Stimulated activated CD4-positive, alpha-beta T cell treated with anti-CD3 and anti-CD28 coated beads, Interleukin-15, amount 100 ng/mL, for 48 hours (primary cell): ENCODE results near the gene RIMS1.

Experiments used
- DNase-seq, 2 donors: peaks; one replicate each; pipeline ENCODE4 v3.0.0-alpha.2; 2020; ENCODE audit warnings: low read depth in 2 of 2

RIMS1 gene

DNA sequence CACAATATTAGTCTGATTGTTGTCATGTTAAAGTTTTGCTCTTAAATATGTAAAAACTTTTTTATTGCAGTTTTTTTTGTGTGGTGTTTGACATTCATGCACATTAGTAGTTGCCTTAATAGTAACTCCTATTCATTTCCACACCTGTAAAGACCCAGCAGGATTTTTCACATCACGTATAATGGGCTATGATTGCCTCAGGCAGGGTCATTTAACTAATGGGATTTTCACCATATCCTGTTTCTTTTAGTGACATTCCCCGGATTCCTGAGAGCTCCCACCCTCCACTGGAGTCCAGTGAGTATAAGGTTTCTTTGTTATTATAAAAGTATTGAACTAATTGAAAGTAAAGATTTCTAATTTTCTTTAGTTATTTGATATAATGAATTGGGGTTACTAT is 359.2 kb downstream of the RIMS1 start:
- no peak for DNase-seq

DNA sequence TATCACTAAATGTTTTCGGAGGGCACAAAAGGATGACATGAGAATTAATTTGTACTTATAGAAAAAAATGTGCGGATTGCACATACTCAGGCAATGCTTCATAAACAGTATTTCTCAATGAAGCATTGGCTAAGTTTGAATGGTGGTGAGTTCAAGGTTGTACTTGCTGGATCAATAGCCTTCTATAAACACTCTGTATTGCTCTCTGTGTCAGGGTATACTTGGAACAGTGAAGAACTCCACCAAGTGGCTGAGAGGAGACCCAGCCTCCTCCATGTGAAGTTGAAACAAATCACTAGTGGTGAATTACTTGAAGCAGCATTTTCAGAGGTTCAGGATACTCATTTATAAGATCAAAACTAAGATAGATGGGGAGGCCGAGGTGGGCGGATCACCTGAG is 360.6 kb downstream of the RIMS1 start:
- no peak for DNase-seq

DNA sequence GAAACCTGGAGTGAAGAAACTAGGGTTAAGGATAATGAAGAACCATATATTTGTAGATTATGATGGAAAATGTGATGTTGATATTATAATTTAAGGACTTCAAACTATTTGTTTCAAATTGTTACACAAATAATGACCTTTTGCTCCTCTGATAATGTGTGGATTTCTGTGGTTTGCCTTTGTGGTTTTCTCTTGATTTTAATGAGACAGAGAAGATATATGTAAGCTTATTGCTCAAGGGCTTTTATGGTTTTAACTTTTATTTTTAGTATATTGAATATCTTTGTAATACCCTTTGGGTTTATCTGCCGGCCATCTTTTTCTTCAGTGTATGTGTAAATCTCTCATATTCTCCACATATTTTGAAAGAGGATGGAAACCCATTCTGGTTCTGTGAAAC is 362.3 kb downstream of the RIMS1 start:
- no peak for DNase-seq

DNA sequence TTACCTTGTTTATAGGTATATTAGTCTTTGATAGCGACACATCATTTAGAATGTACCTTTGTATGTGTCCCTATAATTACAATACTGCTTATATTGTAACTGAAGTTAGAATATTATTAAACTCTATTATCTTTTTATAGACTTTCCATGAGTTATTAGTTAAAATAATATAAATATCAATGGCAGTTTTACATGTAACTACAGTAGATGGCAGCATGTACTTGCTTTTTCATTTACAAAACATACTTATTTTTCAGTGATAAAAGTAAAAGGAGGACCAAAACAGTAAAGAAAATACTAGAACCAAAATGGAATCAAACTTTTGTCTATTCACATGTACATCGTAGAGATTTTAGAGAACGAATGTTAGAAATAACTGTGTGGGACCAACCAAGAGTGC is 364.3 kb downstream of the RIMS1 start:
- DNase-seq, result no peak

GRCh38 chr6:72260489-72260888 is 374.1 kb downstream of the RIMS1 start:
- DNase-seq, result no peak

DNA sequence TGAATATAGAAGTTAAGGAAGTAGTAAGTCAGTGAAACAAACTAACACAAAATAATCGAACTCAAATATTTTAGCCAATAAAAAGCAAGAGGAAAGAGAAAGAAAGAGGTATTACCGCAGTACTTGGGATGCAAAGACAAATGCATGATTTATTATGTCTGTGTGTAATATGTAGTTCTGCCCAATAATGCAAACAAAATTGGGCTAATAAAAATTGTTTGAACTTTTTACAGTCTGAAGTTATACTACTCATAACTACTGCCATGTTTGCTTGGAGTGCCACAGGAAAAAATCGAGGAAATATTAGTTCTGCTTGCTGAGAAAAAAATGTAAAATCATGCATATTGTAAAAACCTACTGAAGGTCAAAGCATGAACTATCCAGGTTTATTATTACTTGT is 375.2 kb downstream of the RIMS1 start:
- DNase-seq, result no peak

DNA sequence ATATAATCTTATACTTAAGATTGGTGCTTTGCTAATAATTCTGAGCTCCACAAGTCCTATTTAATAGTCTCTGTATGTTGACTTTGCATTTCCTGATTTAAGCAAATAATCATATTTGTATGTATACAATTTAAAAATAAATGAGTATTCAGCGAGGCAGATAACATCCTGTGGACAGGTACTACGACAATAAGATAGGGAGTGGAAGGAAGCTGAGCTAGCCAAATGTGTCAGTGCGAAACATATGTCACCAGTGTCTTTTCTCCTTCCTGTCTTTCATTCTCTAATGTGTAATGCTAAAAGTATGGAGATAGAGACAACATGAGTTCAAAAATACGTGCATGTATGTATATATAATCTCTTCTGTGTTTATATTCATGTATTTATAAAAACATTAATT is 375.9 kb downstream of the RIMS1 start:
- DNase-seq, result no peak

- DNase-seq, result no peak
Measured at GRCh38 chr6:72267470-72267869, 381.1 kb downstream of the RIMS1 start.

- DNase-seq, result no peak
Measured at GRCh38 chr6:72271531-72271930, 385.2 kb downstream of the RIMS1 start.

DNA sequence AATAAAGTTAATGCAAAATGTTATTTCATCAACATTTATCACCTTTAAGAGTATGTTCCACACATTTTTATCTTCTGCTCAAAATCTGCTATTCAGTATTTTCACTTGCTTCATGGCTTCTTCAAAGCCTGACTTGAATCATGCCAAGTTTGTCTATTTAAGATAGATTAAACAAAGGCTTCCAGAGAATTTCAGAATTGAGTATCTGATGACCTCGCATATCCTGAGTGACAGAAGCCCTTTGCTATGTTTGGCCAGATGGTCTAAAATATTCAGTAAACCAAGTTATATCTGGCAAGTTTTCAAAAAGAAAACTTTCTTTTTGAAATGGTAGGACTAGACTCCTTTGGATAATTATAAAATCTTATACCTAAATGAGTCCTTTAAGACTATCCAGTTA is 386.6 kb downstream of the RIMS1 start:
- no peak for DNase-seq

- DNase-seq, result no peak
Measured at GRCh38 chr6:72275888-72276287, 389.5 kb downstream of the RIMS1 start.

- no peak for DNase-seq
Measured at GRCh38 chr6:72282201-72282600, 395.9 kb downstream of the RIMS1 start.

DNA sequence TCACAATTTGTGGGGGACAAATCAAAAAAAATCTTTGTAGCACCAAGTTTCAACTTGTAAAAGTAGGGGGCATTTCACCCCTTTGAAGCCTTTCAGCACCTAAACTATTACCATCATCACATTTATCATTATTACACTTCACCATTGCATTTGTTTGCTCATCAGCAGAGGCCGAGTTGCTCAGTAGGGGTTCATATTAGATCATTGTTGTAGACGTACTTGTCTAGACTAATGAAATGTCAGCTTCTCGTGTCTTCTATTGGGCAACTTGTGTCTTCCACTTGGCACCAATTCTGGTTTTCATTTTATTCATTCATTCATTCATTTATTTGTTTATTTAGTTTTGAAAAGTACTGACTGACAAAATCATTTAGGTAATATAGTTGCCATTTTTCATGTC is 397.2 kb downstream of the RIMS1 start:
- no peak for DNase-seq

DNA sequence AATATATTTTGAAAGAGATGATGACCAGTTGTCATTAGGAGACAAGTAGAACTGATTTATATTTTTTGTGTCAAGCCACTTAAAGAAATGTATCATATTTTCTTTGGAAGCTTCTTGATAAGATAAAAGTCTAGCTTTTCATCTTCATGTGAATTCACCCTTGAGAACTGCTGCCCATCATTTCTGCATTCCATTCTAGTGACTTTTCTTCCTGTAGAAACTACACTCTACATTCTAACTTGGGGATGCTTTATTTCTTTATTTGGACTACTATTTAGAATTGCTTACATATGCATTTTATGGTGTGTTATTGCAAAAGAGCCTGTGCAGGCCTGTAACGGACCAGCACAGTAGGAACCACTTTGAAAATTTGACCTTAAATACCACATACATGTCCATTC is 400.6 kb downstream of the RIMS1 start:
- no peak for DNase-seq

- DNase-seq, result no peak
Measured at GRCh38 chr6:72287801-72288200, 401.5 kb downstream of the RIMS1 start.

DNA sequence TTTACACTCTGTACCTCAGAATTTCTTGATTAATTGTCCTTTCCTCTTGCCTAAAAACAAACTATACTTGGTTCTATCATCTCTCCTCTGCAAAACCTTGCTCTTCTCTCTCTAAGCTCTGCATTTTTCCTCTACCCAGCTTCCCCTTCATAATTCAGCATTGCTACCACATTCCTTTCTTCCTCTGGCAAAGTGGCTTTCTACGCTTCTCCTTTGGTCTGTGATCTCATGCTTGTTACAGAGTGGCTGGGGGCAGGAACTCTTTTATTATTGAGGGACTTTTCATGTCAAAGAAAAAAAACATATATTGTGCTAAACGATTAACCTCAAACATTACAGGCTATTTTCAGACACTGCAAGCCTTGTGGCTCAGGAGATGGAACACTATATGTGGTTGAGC is 402.2 kb downstream of the RIMS1 start:
- DNase-seq, result no peak

DNA sequence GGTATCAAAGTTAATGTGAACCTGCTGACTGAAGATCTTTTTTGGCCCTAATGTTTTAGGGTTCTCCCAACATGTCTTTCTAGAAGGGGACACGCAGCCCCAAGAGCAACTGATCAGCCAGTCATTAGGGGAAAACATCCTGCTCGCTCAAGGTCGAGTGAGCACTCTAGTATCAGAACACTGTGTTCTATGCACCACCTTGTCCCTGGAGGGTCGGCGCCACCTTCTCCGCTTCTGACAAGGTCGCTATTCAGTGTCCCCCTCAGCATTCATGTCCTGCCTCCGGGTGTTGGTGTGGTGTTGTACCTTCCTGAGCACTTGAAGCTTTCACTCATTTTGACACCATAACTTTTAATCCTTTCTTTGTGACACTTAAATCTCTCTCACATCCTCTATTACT is 404.3 kb downstream of the RIMS1 start:
- no peak for DNase-seq

GRCh38 chr6:72296375-72296774 is 410.0 kb downstream of the RIMS1 start:
- DNase-seq, result no peak

DNA sequence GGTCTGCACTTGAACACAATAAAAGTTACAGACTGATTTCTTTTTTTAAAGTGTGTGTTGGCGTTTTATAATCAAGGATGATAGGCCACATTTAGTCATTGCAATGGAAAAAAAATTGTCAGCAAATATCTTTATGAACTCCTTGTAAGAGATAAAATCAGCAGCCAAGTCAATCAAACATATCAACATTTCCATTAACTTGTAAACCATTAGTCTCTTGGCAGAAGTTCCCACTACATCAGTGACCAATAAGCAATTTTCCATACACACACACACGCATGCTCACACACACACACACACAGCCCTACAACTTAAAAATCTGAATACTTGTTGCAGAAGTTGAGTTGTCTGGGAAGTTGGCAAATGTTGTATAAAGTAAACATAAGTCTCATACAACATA is 419.6 kb downstream of the RIMS1 start:
- no peak for DNase-seq

DNA sequence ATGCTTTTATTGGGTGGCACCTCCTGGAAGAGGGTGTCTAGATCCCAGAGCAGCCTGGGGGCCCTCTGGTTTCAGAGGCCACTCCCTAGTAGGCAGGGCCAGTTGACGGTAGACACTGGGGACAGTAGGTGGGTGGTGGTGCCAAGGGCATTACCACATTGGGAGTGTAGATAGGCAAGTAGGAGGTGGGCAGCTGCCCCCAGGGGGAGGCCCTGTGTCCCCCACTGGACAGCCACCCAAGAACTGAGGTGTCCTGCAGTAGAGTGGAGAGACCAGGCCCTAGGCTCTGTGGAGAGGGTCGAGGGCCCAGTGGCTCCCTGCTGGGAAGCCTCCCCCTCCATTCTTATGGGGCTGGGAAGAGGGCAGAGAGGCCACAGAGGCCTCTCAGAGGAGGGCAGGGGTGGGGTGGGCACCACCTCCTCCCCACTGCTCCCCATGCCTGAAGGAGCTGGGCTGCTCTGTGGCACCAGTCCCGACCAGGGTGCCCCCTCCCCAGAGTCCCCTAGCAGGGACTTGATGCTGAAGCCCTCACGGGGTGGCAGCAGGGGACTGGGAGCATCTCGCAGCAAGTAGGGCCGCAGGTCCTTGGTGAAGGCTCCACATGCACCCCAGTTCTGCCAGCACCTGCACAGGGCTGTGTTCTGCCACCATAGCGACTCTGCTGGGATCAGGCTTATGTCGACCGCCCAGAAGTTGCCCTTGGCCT is 430.5 kb downstream of the RIMS1 start:
- DNase-seq, result no peak

- DNase-seq, result no peak
Measured at GRCh38 chr6:72321788-72322187, 435.4 kb downstream of the RIMS1 start.

- no peak for DNase-seq
Measured at GRCh38 chr6:72322771-72323170, 436.4 kb downstream of the RIMS1 start.

DNA sequence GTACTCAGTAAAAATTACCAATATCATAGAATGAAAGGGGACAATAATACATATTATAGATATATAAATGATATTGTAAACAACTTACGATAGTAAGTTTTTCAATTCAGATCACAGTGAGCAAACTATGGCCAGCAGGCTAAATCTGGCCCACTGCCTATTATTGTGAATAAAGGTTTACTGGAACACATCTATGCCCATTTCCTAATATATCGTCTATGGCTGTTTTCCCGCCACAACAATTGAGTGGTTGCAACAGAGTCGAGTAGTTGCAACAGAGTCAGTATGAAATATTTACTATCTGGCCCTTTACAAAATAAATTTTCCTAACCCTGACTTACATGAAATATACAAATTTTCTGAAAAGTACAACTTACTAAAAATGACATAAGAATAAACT is 438.2 kb downstream of the RIMS1 start:
- no peak for DNase-seq

- DNase-seq, result no peak
Measured at GRCh38 chr6:72328775-72329174, 442.4 kb downstream of the RIMS1 start.
